Measurements from ENCODE around the gene ANKRD33B.

DNA sequence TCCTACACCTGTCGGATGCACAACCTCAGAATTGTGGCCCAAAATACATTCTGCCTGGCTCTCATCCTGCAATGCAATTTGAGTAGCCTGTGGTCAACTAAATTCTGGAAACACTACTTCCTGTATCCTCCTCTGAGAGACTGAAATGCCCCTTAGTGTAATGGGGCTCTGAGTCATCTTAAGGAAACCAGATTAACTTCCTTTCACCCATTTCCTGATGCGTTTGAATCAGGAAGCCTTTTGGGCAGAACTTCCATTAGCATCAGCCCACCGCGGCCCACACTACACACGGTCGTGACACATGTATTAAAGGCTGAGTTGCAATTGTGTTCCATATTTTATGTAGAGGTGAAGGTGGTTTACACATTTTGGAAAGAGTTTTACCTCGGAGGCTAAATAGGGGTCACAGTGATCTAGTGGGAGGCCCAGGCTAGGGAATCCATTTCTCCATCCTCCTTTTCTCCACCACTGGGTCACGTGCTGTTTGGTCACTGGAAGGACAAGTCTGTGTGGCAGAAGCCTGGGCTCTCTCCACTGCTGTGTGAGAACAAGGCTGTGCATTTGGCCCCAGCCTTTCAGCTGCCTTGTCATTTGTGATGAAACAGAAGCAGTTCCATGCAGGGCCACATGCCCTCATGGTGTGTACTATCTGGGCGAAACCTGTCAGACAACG lies 141.2 kb downstream of the ANKRD33B start:
- TF ChIP-seq, protein P1, sequence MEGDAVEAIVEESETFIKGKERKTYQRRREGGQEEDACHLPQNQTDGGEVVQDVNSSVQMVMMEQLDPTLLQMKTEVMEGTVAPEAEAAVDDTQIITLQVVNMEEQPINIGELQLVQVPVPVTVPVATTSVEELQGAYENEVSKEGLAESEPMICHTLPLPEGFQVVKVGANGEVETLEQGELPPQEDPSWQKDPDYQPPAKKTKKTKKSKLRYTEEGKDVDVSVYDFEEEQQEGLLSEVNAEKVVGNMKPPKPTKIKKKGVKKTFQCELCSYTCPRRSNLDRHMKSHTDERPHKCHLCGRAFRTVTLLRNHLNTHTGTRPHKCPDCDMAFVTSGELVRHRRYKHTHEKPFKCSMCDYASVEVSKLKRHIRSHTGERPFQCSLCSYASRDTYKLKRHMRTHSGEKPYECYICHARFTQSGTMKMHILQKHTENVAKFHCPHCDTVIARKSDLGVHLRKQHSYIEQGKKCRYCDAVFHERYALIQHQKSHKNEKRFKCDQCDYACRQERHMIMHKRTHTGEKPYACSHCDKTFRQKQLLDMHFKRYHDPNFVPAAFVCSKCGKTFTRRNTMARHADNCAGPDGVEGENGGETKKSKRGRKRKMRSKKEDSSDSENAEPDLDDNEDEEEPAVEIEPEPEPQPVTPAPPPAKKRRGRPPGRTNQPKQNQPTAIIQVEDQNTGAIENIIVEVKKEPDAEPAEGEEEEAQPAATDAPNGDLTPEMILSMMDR (IDR thresholded peaks at IDR 0.05; ENCODE audit: poor library complexity) = no peak
- TF ChIP-seq EZH2 (IDR thresholded peaks at IDR 0.05; ENCODE audit: borderline replicate concordance) (no peak), EZH2phosphoT487 (IDR thresholded peaks at IDR 0.05; ENCODE audit: low read depth, severe bottlenecking, unreplicated experiment) (no peak)
